Lower leg skin (tissue), 3 donors: ENCODE measurements around the gene ANKRD53.

ENCODE experiments used
- POLR2A ChIP-seq, 2 donors: fragments of 450-650 bp; IDR thresholded peaks; one replicate each; pipeline ENCODE4 v1.6.1; 2016 to 2017; ENCODE audit warnings: antibody characterized with exemption in 2 of 2, mild to moderate bottlenecking in 1 of 2, moderate library complexity in 1 of 2
- TF ChIP-seq, protein P1 (sequence below), 3 donors: fragments of 450-650 bp; IDR thresholded peaks; one replicate each; pipeline ENCODE4 v1.5.1; 2016; ENCODE audit warnings: antibody characterized with exemption in 3 of 3, mild to moderate bottlenecking in 3 of 3, moderate library complexity in 2 of 3

DNA sequence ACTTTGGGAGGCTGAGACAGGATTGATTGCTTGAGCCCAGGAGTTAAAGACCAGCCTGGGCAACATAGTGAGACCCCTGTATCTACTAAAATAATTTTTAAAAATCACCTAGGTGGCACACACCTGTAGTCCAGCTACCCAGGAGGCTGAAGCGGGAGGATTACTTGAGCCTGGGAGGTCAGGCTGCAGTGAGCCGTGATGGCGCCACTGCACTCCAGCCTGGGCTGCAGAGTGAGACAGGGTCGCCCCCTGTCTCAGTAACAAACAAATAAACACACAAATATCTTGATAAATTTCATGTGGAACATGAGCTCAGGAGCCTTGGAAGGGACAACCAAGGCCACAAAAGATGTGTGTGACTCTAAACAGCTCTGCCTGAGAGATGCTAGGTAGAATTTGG, 11.7 kb upstream of the ANKRD53 start:
- TF ChIP-seq, protein P1, sequence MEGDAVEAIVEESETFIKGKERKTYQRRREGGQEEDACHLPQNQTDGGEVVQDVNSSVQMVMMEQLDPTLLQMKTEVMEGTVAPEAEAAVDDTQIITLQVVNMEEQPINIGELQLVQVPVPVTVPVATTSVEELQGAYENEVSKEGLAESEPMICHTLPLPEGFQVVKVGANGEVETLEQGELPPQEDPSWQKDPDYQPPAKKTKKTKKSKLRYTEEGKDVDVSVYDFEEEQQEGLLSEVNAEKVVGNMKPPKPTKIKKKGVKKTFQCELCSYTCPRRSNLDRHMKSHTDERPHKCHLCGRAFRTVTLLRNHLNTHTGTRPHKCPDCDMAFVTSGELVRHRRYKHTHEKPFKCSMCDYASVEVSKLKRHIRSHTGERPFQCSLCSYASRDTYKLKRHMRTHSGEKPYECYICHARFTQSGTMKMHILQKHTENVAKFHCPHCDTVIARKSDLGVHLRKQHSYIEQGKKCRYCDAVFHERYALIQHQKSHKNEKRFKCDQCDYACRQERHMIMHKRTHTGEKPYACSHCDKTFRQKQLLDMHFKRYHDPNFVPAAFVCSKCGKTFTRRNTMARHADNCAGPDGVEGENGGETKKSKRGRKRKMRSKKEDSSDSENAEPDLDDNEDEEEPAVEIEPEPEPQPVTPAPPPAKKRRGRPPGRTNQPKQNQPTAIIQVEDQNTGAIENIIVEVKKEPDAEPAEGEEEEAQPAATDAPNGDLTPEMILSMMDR (IDR thresholded peaks at IDR 0.05), result no peak
- no peak for TF ChIP-seq POLR2A (IDR thresholded peaks at IDR 0.05)
